ENCODE data around the gene KLK6. TPM values are rescaled to one million over a fixed set of nuclear protein-coding genes. Genes with fewer than 3 reads are reported as not detected.
"Not testable (repeated sequence)": the region's sequence is repeated elsewhere in the genome, so short reads cannot be mapped to it uniquely, and the experiment has no call there.

Gene KLK6
- total RNA-seq, 2 experiments from 2014 or later: not detected

GRCh38 chr19:51003316-51003715 lies 33.9 kb upstream of the KLK6 start:
- CTCF ChIA-PET: no interaction called here
- peaks cover 38% of the 10 kb centered on the region for H3K27me3 Mint-ChIP-seq (ENCODE audit: low read depth)
- DNase-seq: no peak

DNA sequence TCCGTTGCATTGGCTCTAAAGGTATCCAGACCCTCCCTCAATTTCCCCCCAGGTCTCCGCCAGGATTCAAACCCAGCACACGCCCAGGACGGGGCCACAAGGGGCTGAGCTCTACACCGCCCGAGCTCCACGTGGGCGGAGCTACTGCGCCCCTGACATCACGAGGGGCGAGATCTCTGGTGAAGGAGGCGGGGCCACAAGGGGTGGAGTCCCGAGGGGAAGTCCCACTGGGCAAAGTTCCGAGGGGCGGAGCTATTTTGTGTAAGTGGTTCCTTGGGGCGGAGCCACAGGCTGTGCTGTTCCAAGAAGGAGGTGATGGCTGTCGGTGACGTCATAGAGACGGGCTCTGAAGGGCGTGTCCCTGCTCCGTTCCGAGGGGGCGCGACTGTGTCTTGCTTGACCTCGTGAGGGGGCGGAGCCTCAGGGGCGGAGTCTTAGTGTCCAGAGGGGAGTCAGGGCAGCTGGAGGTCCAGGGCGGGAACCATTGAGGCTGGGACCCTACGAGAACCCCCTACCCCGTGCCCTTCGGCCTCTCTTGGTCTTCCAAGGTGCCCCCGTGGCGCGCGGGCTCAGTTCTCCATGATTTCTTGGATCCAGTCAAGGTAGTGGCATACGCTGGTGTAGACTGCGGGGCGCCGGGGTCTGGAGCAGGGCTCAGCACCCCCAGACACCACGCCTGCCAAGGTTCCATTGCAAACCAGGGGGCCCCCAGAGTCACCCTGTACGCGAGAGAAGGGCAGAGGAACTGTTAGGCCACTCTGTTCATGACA lies 33.3 kb upstream of the KLK6 start:
- CTCF ChIA-PET: no interaction called here
- Mint-ChIP-seq H3K4me1 (ENCODE audit: low read depth) (no peaks in the 10 kb centered on the region), H3K27me3 (ENCODE audit: low read depth) (peaks cover 43% of the 10 kb centered on the region), H3K4me3 (no peak overlapping the region), H3K36me3 (ENCODE audit: low read depth) (no peaks in the 10 kb centered on the region), H3K9me3 (no peaks in the 10 kb centered on the region), H3K27ac (no peak overlapping the region)
- peak; percentile 42 for DNase-seq
- intact Hi-C loops (cut with micrococcal nuclease): no loop called here

More at GRCh38 chr19:51003316-51003715, 33.9 kb upstream of the KLK6 start:
- no peak overlapping the region for H3K4me3 Mint-ChIP-seq
- intact Hi-C loops (cut with micrococcal nuclease): no loop called here
- no peaks in the 10 kb centered on the region for H3K36me3 Mint-ChIP-seq (ENCODE audit: low read depth)
- H3K4me1 Mint-ChIP-seq (ENCODE audit: low read depth): no peaks in the 10 kb centered on the region
- H3K9me3 Mint-ChIP-seq: no peaks in the 10 kb centered on the region
- no peak overlapping the region for H3K27ac Mint-ChIP-seq

- intact Hi-C loops (cut with micrococcal nuclease): no loop called here
- Mint-ChIP-seq H3K9me3 (no peaks in the 10 kb centered on the region), H3K27me3 (ENCODE audit: low read depth) (peaks cover 41% of the 10 kb centered on the region), H3K4me3 (no peak overlapping the region), H3K36me3 (ENCODE audit: low read depth) (no peaks in the 10 kb centered on the region), H3K4me1 (ENCODE audit: low read depth) (no peaks in the 10 kb centered on the region), H3K27ac (no peak overlapping the region)
- no peak for DNase-seq
- CTCF ChIA-PET: no interaction called here
These were observed 32.7 kb upstream of the KLK6 start for GRCh38 chr19:51002089-51002532.

GRCh38 chr19:51001515-51001914 lies 32.1 kb upstream of the KLK6 start, which contains the start of gene KLK8:
Gene KLK8, minus strand, starts transcription at chr19:51001604. Its CDS starts 437 bp downstream, at chr19:51001167.
- Mint-ChIP-seq H3K4me1 (ENCODE audit: low read depth) (no peaks in the 10 kb centered on the region), H3K4me3 (no peak within 1 kb of the TSS), H3K27me3 (ENCODE audit: low read depth) (peaks cover 41% of the 10 kb centered on the region), H3K27ac (no peak within 1 kb of the TSS), H3K36me3 (ENCODE audit: low read depth) (no peaks in the 10 kb centered on the region), H3K9me3 (no peaks in the 10 kb centered on the region)
- DNase-seq: no peak
- intact Hi-C loops (cut with micrococcal nuclease): no loop called here
- CTCF ChIA-PET: no interaction called here

- no peak overlapping the region for H3K27ac Mint-ChIP-seq
- H3K9me3 Mint-ChIP-seq: no peaks in the 10 kb centered on the region
- intact Hi-C loops (cut with micrococcal nuclease): no loop called here
- no peaks in the 10 kb centered on the region for H3K36me3 Mint-ChIP-seq (ENCODE audit: low read depth)
- CTCF ChIA-PET: no interaction called here
- H3K4me3 Mint-ChIP-seq: no peak overlapping the region
- DNase-seq: no peak
- H3K4me1 Mint-ChIP-seq (ENCODE audit: low read depth): no peaks in the 10 kb centered on the region
- H3K27me3 Mint-ChIP-seq (ENCODE audit: low read depth): peaks cover 37% of the 10 kb centered on the region
These were observed 31.6 kb upstream of the KLK6 start for GRCh38 chr19:51000981-51001380.

- no peaks in the 10 kb centered on the region for H3K36me3 Mint-ChIP-seq (ENCODE audit: low read depth)
- H3K9me3 Mint-ChIP-seq: no peaks in the 10 kb centered on the region
- no peak for DNase-seq
- CTCF ChIA-PET: no interaction called here
- intact Hi-C loops (cut with micrococcal nuclease): no loop called here
- H3K27ac Mint-ChIP-seq: no peak overlapping the region
- H3K4me1 Mint-ChIP-seq (ENCODE audit: low read depth): no peaks in the 10 kb centered on the region
- H3K4me3 Mint-ChIP-seq: no peak overlapping the region
- peaks cover 37% of the 10 kb centered on the region for H3K27me3 Mint-ChIP-seq (ENCODE audit: low read depth)
These were observed 31.0 kb upstream of the KLK6 start for GRCh38 chr19:51000426-51000825.

DNA sequence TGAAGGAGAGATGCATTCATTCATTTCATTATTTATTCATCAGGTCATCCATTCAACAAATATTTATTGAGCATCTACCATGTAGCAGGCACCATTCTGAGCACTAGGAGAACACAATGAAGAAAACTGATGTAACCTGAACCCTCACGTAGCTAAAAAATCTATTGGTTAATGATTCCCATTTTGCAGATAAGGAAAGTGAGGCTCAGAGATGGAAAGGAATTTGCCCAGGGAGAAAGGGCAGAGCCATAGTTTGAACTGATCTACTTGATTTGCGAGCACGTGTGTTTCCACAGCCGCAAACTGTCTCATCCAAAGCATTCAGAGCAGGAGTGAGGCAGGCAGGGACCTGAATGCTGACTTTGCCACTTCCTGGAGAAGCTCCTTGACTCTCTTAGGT lies 29.3 kb upstream of the KLK6 start:
- DNase-seq: no peak
- intact Hi-C loops (cut with micrococcal nuclease): no loop called here
- Mint-ChIP-seq H3K4me3 (no peak overlapping the region), H3K27ac (no peak overlapping the region), H3K4me1 (ENCODE audit: low read depth) (no peaks in the 10 kb centered on the region), H3K9me3 (no peaks in the 10 kb centered on the region), H3K27me3 (ENCODE audit: low read depth) (peaks cover 35% of the 10 kb centered on the region), H3K36me3 (ENCODE audit: low read depth) (no peaks in the 10 kb centered on the region)
- CTCF ChIA-PET: interaction anchor here (0.6 kb wide), 1 partner anchor 68 kb away, joined by 3 read pairs; no protein-coding TSS in a partner anchor

GRCh38 chr19:50998061-50998460 lies 28.7 kb upstream of the KLK6 start:
- Mint-ChIP-seq H3K36me3 (ENCODE audit: low read depth) (no peaks in the 10 kb centered on the region), H3K4me3 (no peak overlapping the region), H3K27ac (no peak overlapping the region), H3K9me3 (no peaks in the 10 kb centered on the region), H3K27me3 (ENCODE audit: low read depth) (peaks cover 35% of the 10 kb centered on the region), H3K4me1 (ENCODE audit: low read depth) (no peaks in the 10 kb centered on the region)
- intact Hi-C loops (cut with micrococcal nuclease): no loop called here
- DNase-seq: no peak
- CTCF ChIA-PET: no interaction called here

DNA sequence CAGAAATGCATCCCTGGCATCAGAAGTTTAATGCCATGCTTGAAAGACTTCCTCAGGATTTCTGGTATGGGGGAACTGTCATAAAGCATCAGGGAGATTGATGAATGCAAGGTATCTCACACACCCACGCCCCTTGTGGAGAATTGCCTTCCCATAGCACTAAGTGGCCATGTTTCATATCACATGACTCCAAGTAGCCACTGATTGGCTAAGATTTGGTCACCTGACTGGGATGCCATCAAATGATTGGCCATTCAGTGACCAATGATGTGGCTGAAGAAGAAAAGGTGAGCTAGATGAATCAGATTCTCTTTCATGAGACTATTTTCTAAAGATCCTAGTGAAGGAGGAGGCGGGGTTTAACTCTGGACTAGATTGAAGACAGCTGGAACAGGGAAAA lies 24.7 kb upstream of the KLK6 start:
- no peaks in the 10 kb centered on the region for H3K4me1 Mint-ChIP-seq (ENCODE audit: low read depth)
- H3K4me3 Mint-ChIP-seq: no peak overlapping the region
- no peaks in the 10 kb centered on the region for H3K36me3 Mint-ChIP-seq (ENCODE audit: low read depth)
- CTCF ChIA-PET: no interaction called here
- peaks cover 26% of the 10 kb centered on the region for H3K27me3 Mint-ChIP-seq (ENCODE audit: low read depth)
- no peak overlapping the region for H3K27ac Mint-ChIP-seq
- intact Hi-C loops (cut with micrococcal nuclease): no loop called here
- H3K9me3 Mint-ChIP-seq: no peaks in the 10 kb centered on the region
- no peak for DNase-seq

GRCh38 chr19:50992666-50993035 lies 23.3 kb upstream of the KLK6 start:
- Mint-ChIP-seq H3K4me3 (no peak overlapping the region), H3K4me1 (ENCODE audit: low read depth) (no peaks in the 10 kb centered on the region)

DNA sequence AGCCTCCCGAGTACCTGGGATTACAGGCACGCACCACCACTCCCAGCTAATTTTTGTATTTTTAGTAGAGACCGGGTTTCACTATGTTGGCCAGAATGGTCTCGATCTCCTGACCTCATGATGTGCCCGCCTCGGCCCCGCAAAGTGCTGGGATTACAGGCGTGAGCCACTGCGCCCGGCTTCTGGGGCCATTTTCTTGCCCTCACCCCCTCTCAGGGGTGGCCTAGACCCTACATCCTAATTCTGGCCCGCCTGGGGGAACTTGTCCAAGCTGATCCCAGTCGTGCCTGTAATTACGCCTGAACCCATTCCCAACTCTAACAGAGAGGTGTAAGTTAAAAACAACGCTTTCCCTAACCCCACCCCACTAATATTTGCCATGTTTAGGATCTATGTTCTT lies 15.0 kb upstream of the KLK6 start:
- H3K27me3 Mint-ChIP-seq (ENCODE audit: low read depth): peaks cover 40% of the 10 kb centered on the region
- H3K36me3 Mint-ChIP-seq (ENCODE audit: low read depth); H3K4me1 Mint-ChIP-seq (ENCODE audit: low read depth); CTCF ChIA-PET; H3K27ac Mint-ChIP-seq; intact Hi-C loops (cut with micrococcal nuclease); H3K9me3 Mint-ChIP-seq; H3K4me3 Mint-ChIP-seq; DNase-seq: not testable (repeated sequence)

More at GRCh38 chr19:50992666-50993035, 23.3 kb upstream of the KLK6 start:
- no peaks in the 10 kb centered on the region for H3K36me3 Mint-ChIP-seq (ENCODE audit: low read depth)
- DNase-seq: no peak
- H3K27ac Mint-ChIP-seq: no peak overlapping the region
- no peaks in the 10 kb centered on the region for H3K9me3 Mint-ChIP-seq
- intact Hi-C loops (cut with micrococcal nuclease): no loop called here
- H3K27me3 Mint-ChIP-seq (ENCODE audit: low read depth): peaks cover 21% of the 10 kb centered on the region
- CTCF ChIA-PET: no interaction called here

DNA sequence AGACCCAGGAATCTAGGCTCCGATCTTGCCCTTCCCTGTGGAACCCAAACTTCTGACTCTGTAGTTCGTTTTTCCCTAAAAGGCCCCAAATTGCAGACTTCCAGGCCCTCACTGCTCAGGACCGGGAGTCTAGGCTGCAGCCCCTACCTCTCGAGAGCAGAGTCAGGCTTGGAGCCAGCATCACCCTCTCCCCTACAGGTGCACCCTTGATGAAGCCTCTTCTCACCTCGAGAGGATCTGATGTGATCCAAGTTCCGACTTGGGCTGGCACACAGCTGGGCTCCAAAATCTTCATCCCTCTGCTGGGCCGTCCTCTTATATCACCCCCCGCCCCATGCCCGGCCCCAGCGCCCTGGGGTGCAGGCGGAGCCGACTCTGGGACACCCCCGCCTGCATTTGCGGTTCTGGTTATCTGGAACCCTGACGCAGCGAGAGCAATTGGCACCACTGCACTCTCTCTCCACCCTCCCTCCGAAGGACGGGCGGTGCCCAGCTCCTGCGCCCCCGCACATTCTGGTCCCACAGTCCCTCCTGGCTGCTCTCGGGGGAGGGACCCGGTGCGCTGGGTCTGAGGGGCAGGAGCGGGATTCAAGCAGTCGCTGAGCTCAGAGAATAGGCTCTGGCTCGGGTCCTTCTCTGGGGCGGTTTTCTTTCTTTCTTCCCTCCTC lies 14.4 kb upstream of the KLK6 start, which contains the start of gene KLK7:
TSS of gene KLK7 (minus strand) at position 293 of the 668 bp plus-strand sequence. CDS start 1,518 bp downstream, outside the sequence.
- H3K4me1 Mint-ChIP-seq (ENCODE audit: low read depth): no peaks in the 10 kb centered on the region
- DNase-seq: no peak
- intact Hi-C loops (cut with micrococcal nuclease): no loop called here
- peaks cover 40% of the 10 kb centered on the region for H3K27me3 Mint-ChIP-seq (ENCODE audit: low read depth)
- no peaks in the 10 kb centered on the region for H3K9me3 Mint-ChIP-seq
- H3K27ac Mint-ChIP-seq: no peak within 1 kb of the TSS
- no peaks in the 10 kb centered on the region for H3K36me3 Mint-ChIP-seq (ENCODE audit: low read depth)
- CTCF ChIA-PET: interaction anchor here (0.5 kb wide), 1 partner anchor 265 kb away, joined by 3 read pairs; no protein-coding TSS in a partner anchor
- no peak within 1 kb of the TSS for H3K4me3 Mint-ChIP-seq

DNA sequence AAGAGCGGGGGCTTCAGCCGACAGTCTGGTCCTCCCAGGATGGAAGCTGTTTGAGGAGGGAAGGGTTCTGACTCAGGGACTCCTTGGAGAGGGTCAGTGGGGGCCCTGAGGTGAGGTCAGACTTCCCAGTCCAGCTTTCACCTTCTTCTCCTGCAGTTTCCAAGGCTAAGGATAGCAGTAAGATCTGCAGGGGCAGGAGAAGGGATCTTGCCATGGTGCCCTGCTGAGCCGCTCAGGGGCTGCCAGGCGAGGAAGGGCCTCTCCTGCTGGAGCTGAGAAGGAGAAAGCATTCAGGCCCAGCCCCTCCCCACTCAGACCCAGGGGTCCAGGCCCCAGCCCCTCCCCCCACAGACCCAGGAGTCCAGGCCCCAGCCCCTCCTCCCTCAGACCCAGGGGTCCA lies 12.8 kb upstream of the KLK6 start:
- intact Hi-C loops (cut with micrococcal nuclease): no loop called here
- H3K4me3 Mint-ChIP-seq: no peak overlapping the region
- H3K27ac Mint-ChIP-seq: no peak overlapping the region
- no peak for DNase-seq
- H3K36me3 Mint-ChIP-seq (ENCODE audit: low read depth): no peaks in the 10 kb centered on the region
- H3K4me1 Mint-ChIP-seq (ENCODE audit: low read depth): no peaks in the 10 kb centered on the region
- no peaks in the 10 kb centered on the region for H3K9me3 Mint-ChIP-seq
- CTCF ChIA-PET: no interaction called here
- peaks cover 37% of the 10 kb centered on the region for H3K27me3 Mint-ChIP-seq (ENCODE audit: low read depth)

All from activated naive CD4-positive, alpha-beta T cell treated with anti-CD3 and anti-CD28 coated beads for 36 hours (primary cell).